B cell (primary cell): Measurements from ENCODE around the gene ILDR2. TPM values are rescaled to one million over a fixed set of nuclear protein-coding genes. Genes with fewer than 3 reads are reported as not detected.

Experiments used
- ATAC-seq: fragments of 200-7000 bp; cut with Tn5 transposase; one replicate; pipeline ENCODE4 v1.10.0; 2021; ENCODE audit warnings: low read depth, mild to moderate bottlenecking, moderate number of reproducible peaks, moderate library complexity
- CTCF ChIA-PET: fragments of 350-600 bp; sonication (Branson Sonifier 250); formaldehyde crosslinking; loops from one replicate; lab custom pipeline; 2021; ENCODE audit warnings: antibody characterized with exemption, inconsistent platforms; lab: Charles Lee
- POLR2A ChIA-PET: fragments of 350-600 bp; sonication (Branson Sonifier 250); formaldehyde crosslinking; loops from one replicate; lab custom pipeline; 2021; ENCODE audit warnings: antibody characterized with exemption; lab: Charles Lee
- DNase-seq: peaks from one replicate; pipeline ENCODE4 v3.0.0; 2013
- H2AFZ ChIP-seq: 2 replicates; pipeline ENCODE4 v1.6.1; 2012; ENCODE audit warnings: mild to moderate bottlenecking, low read depth, low read length; ENCODE audit not compliant: insufficient read depth, poor library complexity, severe bottlenecking
- H3K27ac ChIP-seq, 2 donors: 1 replicate in 1 of 2; 2 replicates in 1 of 2; pipeline ENCODE4 v1.5.1; 2012 to 2013; ENCODE audit warnings: low read length in 2 of 2, mild to moderate bottlenecking in 2 of 2, moderate library complexity in 1 of 2
- H3K27me3 ChIP-seq, 4 experiments: fragments of 200-600 bp in 1 of 4; sonication (generic) in 1 of 4; replicated peaks in 1 of 4; 1 replicate in 2 of 4; 2 replicates in 2 of 4; pipeline versions ENCODE4 v1.6.1 to v1.7.0; 2013 to 2016; ENCODE audit warnings: low read length in 3 of 4, mild to moderate bottlenecking in 2 of 4, mixed read lengths in 1 of 4, moderate library complexity in 1 of 4; ENCODE audit not compliant: insufficient read depth in 4 of 4, control insufficient read depth in 3 of 4; ENCODE audit errors: control extremely low read depth in 1 of 4
- H3K36me3 ChIP-seq, 2 experiments: replicated peaks in 1 of 2; 1 replicate in 1 of 2; 2 replicates in 1 of 2; pipeline versions ENCODE4 v1.6.1 to v1.7.1; 2013; ENCODE audit warnings: low read length in 1 of 2; ENCODE audit not compliant: insufficient read depth in 2 of 2, control insufficient read depth in 1 of 2; ENCODE audit errors: control extremely low read depth in 1 of 2, extremely low read depth in 1 of 2
- H3K4me1 ChIP-seq, 2 donors: fragments of 200-600 bp in 1 of 2; sonication (generic) in 1 of 2; 1 replicate in 1 of 2; 2 replicates in 1 of 2; pipeline versions ENCODE4 v1.5.1 to v1.6.1; 2013 to 2017; ENCODE audit warnings: low read length in 2 of 2; ENCODE audit not compliant: control insufficient read depth in 2 of 2, insufficient read depth in 2 of 2
- H3K4me2 ChIP-seq: replicated peaks from 2 replicates; pipeline ENCODE3; 2012; ENCODE audit warnings: mild to moderate bottlenecking, low read depth, low read length; ENCODE audit not compliant: poor library complexity, severe bottlenecking
- H3K4me3 ChIP-seq, 5 experiments: fragments of 200-600 bp in 1 of 5; sonication (generic) in 1 of 5; 1 replicate in 3 of 5; 2 replicates in 2 of 5; pipeline versions ENCODE4 v1.5.1 to v1.7.0; 2011 to 2016; ENCODE audit warnings: low read length in 4 of 5, mild to moderate bottlenecking in 4 of 5, low read depth in 2 of 5, control low read depth in 1 of 5, moderate library complexity in 1 of 5; ENCODE audit not compliant: insufficient read depth in 1 of 5; ENCODE audit errors: control extremely low read depth in 1 of 5, extremely low read depth in 1 of 5
- H3K79me2 ChIP-seq: fragments of 200-600 bp; sonication (generic); one replicate; pipeline ENCODE4 v1.6.0; 2016; ENCODE audit warnings: low read length; ENCODE audit not compliant: control insufficient read depth, insufficient read depth
- H3K9ac ChIP-seq: fragments of 200-600 bp; sonication (generic); 2 replicates; pipeline ENCODE4 v1.6.1; 2017; ENCODE audit warnings: mild to moderate bottlenecking, low read length, moderate library complexity
- H3K9me3 ChIP-seq, 3 donors: one replicate each; pipeline versions ENCODE4 v1.6.1 to v1.7.1; 2013; ENCODE audit warnings: low read length in 2 of 3; ENCODE audit not compliant: control insufficient read depth in 2 of 3, insufficient read depth in 1 of 3; ENCODE audit errors: control extremely low read depth in 1 of 3
- H4K20me1 ChIP-seq: 2 replicates; pipeline ENCODE4 v1.6.0; 2012; ENCODE audit warnings: mild to moderate bottlenecking, low read length; ENCODE audit not compliant: insufficient read depth, control insufficient read depth, poor library complexity, severe bottlenecking
- H3K27ac Mint-ChIP-seq: one replicate; pipeline ENCODE4 v1.8.0; 2021; ENCODE audit warnings: mixed read lengths
- H3K27me3 Mint-ChIP-seq: one replicate; pipeline ENCODE4 v1.8.0; 2021; ENCODE audit warnings: mixed read lengths
- H3K4me1 Mint-ChIP-seq: one replicate; pipeline ENCODE4 v1.8.0; 2021; ENCODE audit warnings: mixed read lengths
- H3K4me3 Mint-ChIP-seq: one replicate; pipeline ENCODE4 v1.8.0; 2021; ENCODE audit warnings: mixed read lengths
- H3K9me3 Mint-ChIP-seq: one replicate; pipeline ENCODE4 v1.8.0; 2022; ENCODE audit warnings: mixed read lengths; ENCODE audit not compliant: insufficient read depth
- EZH2 ChIP-seq: IDR thresholded peaks from 2 replicates; pipeline ENCODE4 v1.6.1; 2012; ENCODE audit warnings: borderline replicate concordance, low read depth, mild to moderate bottlenecking, moderate library complexity, low read length; ENCODE audit not compliant: insufficient read depth, poor library complexity, severe bottlenecking
- WGBS: methylation state at CpG from one replicate; pipeline ENCODE4 v1.1.5; 2013; ENCODE audit warnings: missing lambda C conversion rate; ENCODE audit not compliant: insufficient coverage; 5-methylcytosine and 5-hydroxymethylcytosine counted together
- intact Hi-C: fragments of 100-400 bp; cut with micrococcal nuclease; formaldehyde crosslinking; loops from one replicate; pipeline ENCODE4 v1.10.0; 2022
- polyA plus RNA-seq: library from polyadenylated mRNA; depleted of rRNA; stranded (reverse); fragments of >200 nt; gene quantifications from 2 replicates; pipeline ENCODE4 v1.2.3, GENCODE V29; 2012
- total RNA-seq, 2 donors: library from RNA; stranded (reverse); fragments of 120-200 nt in 1 of 2; gene quantifications; 1 replicate in 1 of 2; 2 replicates in 1 of 2; pipeline versions ENCODE4 v1.2.3 to v1.2.4, GENCODE V29; 2013 to 2022
- TF ChIP-seq, protein P1 (sequence below): fragments of 200-600 bp; IDR thresholded peaks from one replicate; pipeline ENCODE4 v1.8.0; 2022; ENCODE audit warnings: antibody characterized with exemption, mild to moderate bottlenecking

Gene ILDR2
- total and polyA plus RNA-seq, 2 donors (not counting 1 experiment from before 2014, with no cell fraction given): 0.01 TPM; not detected in 1

DNA sequence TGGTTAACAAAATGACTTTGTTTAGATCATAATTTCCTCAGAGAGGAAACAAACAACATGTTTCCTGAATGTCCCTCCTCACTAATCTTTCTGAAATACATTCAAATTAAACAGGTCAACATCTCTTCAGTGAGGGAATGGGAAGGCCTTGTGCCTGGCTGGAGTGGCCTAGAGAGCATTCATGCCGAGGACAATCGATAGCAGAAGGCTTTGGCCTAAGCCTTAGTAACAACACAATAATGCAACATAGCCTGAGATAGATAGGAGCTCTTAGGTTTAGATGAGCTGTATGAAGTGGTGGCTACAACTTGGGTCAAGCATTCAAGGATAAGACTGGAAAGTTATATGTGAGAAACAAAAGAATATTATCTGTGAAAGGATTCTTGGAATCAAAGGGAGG is 37.4 kb downstream of the ILDR2 start:
- no peak overlapping the region for H3K27ac Mint-ChIP-seq
- CTCF ChIA-PET: interaction anchor here (0.9 kb wide), 1 partner anchor 122 kb away, joined by 3 read pairs; no protein-coding TSS in a partner anchor
- ATAC-seq: no peak

DNA sequence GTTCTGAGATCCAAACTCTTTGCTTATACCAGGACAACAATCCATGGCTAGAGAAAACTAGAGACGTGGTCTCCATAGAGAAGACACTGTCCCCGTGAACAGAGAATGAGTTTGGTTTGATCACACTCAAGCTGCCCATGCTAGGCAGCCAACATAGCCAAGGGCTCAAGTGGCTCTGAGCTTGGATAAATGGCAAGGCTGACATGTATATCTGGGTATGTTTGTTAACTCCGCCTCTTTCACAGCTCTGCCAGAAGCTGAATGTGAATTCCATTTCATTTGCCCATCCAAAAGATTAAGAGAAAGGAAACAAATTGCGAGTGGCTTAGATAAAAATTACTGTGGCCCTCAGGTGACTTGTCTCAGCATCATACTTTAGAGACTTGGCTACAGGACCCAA is 38.0 kb downstream of the ILDR2 start:
- Histone ChIP-seq H3K9me3 (peaks cover 0 to 2% (median 0%) of the 10 kb centered on the region in 3 donors), H2AFZ (no peak overlapping the region), H3K4me2 (no peak overlapping the region), H3K4me1 (peaks cover 0 to 2% of the 10 kb centered on the region in 2 donors), H4K20me1 (no peaks in the 10 kb centered on the region), H3K27me3 (peaks cover 0 to 7% (median 2%) of the 10 kb centered on the region in 4 experiments), H3K4me3 (no peak overlapping the region), H3K36me3 (no peaks in the 10 kb centered on the region), H3K9ac (no peak overlapping the region), H3K79me2 (no peaks in the 10 kb centered on the region), H3K27ac (no peak overlapping the region)
- Mint-ChIP-seq H3K27ac (no peak overlapping the region), H3K4me1 (peaks cover 8% of the 10 kb centered on the region), H3K4me3 (no peak overlapping the region), H3K27me3 (peaks cover 6% of the 10 kb centered on the region), H3K9me3 (no peaks in the 10 kb centered on the region)
- 87% methylated on average over 3 of the region's 4 CpGs for WGBS
- DNase-seq (no peak), ATAC-seq (no peak)
- TF ChIP-seq, protein P1, sequence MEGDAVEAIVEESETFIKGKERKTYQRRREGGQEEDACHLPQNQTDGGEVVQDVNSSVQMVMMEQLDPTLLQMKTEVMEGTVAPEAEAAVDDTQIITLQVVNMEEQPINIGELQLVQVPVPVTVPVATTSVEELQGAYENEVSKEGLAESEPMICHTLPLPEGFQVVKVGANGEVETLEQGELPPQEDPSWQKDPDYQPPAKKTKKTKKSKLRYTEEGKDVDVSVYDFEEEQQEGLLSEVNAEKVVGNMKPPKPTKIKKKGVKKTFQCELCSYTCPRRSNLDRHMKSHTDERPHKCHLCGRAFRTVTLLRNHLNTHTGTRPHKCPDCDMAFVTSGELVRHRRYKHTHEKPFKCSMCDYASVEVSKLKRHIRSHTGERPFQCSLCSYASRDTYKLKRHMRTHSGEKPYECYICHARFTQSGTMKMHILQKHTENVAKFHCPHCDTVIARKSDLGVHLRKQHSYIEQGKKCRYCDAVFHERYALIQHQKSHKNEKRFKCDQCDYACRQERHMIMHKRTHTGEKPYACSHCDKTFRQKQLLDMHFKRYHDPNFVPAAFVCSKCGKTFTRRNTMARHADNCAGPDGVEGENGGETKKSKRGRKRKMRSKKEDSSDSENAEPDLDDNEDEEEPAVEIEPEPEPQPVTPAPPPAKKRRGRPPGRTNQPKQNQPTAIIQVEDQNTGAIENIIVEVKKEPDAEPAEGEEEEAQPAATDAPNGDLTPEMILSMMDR: no peak
- no peak for TF ChIP-seq EZH2
- CTCF ChIA-PET: interaction anchor here (0.9 kb wide), 1 partner anchor 122 kb away, joined by 3 read pairs; no protein-coding TSS in a partner anchor
- intact Hi-C loops: no loop called here
- POLR2A ChIA-PET: no interaction called here

More for the DNA sequence above, 37.4 kb downstream of the ILDR2 start:
- no peaks in the 10 kb centered on the region for H3K79me2 ChIP-seq
- peaks cover 0 to 7% (median 2%) of the 10 kb centered on the region in 4 experiments for H3K27me3 ChIP-seq
- H3K9me3 Mint-ChIP-seq: no peaks in the 10 kb centered on the region
- TF ChIP-seq, protein P1: no peak
- no peak for TF ChIP-seq EZH2
- POLR2A ChIA-PET: no interaction called here
- intact Hi-C loops: no loop called here
- no peak overlapping the region for H3K4me3 ChIP-seq
- no peaks in the 10 kb centered on the region for H4K20me1 ChIP-seq
- H3K4me1 ChIP-seq: peaks cover 0 to under 1% of the 10 kb centered on the region in 2 donors
- H3K27ac ChIP-seq: no peak overlapping the region
- H3K27me3 Mint-ChIP-seq: peaks cover 6% of the 10 kb centered on the region
- peaks cover 6% of the 10 kb centered on the region for H3K4me1 Mint-ChIP-seq
- H3K9me3 ChIP-seq: peaks cover 0 to 2% (median 0%) of the 10 kb centered on the region in 3 donors
- no peak overlapping the region for H3K9ac ChIP-seq
- no peak overlapping the region for H2AFZ ChIP-seq
- no peaks in the 10 kb centered on the region for H3K36me3 ChIP-seq
- no peak for DNase-seq
- no CpG with 5 or more reads among the region's 2 CpGs for WGBS
- no peak overlapping the region for H3K4me2 ChIP-seq
- H3K4me3 Mint-ChIP-seq: no peak overlapping the region
